ENCODE results near the gene TWNK. TPM values are rescaled to one million over a fixed set of nuclear protein-coding genes. Genes with fewer than 3 reads are reported as not detected.

Gene TWNK
- total and polyA plus RNA-seq, 10 of the 15 experiments (the other 5 are each of a cell fraction or from before 2014, with no cell fraction given): 13.6 to 32.8 (median 18.0) TPM

DNA sequence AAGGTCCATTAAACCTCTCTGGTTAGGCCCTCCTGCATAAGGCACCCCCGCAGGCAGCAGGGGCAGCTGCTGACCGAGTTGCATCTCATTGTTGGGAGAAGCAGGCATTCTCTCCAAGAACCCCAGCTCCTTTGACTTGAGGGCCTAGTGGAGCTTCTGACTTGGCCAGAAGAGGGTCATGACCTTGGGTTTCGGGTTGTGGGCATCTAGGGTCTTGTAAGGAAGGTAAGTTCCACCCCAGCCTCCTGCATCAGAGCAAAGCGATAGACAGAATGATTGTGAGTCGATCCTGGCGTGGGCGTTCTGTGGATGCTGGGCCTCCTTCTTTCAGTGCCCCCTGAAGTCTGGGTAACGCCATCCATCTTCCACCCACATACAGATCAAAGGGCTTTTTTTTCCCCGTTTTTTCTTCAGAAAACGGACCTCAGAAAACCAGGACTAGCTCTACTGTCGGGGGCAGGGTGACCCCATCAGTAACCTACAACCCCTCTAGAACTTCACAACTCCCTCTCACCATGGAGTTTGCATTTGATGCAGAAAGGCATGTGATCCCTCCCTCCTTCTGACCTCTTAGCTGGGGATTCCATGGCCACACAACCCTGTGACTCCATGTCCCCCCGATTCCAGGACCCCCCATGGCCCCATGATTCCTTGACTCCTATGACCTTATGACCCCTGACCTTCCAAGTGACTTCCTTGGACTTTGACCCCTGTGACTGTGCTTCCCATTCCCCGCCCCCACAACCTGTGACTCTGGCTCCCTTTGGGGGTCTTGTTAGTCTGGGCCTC is 15.0 kb upstream of the TWNK start:
- intact Hi-C loops (cut with micrococcal nuclease; ENCODE audit: unreplicated experiment): no loop called here
- no peak overlapping the region for H3K9ac ChIP-seq (ENCODE audit: control insufficient read depth, insufficient read depth, low read length)
- RAD21 ChIA-PET (ENCODE audit: unreplicated experiment): no interaction called here

More for the DNA sequence above, 15.0 kb upstream of the TWNK start:
- TF ChIP-seq PBX3 (IDR thresholded peaks at IDR 0.05; ENCODE audit: insufficient replicate concordance, low read depth, low read length) (no peak), LARP7 (IDR thresholded peaks at IDR 0.05) (no peak), GABPA (IDR thresholded peaks at IDR 0.05; ENCODE audit: low read depth) (no peak), TARDBP (IDR thresholded peaks at IDR 0.05; ENCODE audit: borderline replicate concordance) (no peak), NR2C1 (IDR thresholded peaks at IDR 0.05) (peak; percentile 39), RB1 (IDR thresholded peaks at IDR 0.05; ENCODE audit: borderline replicate concordance) (no peak), NR2F1 (conservative IDR thresholded peaks at IDR 0.05) (peak; percentile 66), ZNF384 (IDR thresholded peaks at IDR 0.05; ENCODE audit: borderline replicate concordance, low read depth, low read length) (no peak), RELA (IDR thresholded peaks at IDR 0.05; ENCODE audit: borderline replicate concordance, partially characterized antibody) (no peak), BMI1 (IDR thresholded peaks at IDR 0.05; ENCODE audit: borderline replicate concordance) (no peak), HDAC6 (IDR thresholded peaks at IDR 0.05; ENCODE audit: unreplicated experiment) (no peak), USF1 (IDR thresholded peaks at IDR 0.05; ENCODE audit: borderline replicate concordance, extremely low read length, insufficient read depth, low read depth, low read length) (no peak)
- TF ChIP-seq, protein P1, sequence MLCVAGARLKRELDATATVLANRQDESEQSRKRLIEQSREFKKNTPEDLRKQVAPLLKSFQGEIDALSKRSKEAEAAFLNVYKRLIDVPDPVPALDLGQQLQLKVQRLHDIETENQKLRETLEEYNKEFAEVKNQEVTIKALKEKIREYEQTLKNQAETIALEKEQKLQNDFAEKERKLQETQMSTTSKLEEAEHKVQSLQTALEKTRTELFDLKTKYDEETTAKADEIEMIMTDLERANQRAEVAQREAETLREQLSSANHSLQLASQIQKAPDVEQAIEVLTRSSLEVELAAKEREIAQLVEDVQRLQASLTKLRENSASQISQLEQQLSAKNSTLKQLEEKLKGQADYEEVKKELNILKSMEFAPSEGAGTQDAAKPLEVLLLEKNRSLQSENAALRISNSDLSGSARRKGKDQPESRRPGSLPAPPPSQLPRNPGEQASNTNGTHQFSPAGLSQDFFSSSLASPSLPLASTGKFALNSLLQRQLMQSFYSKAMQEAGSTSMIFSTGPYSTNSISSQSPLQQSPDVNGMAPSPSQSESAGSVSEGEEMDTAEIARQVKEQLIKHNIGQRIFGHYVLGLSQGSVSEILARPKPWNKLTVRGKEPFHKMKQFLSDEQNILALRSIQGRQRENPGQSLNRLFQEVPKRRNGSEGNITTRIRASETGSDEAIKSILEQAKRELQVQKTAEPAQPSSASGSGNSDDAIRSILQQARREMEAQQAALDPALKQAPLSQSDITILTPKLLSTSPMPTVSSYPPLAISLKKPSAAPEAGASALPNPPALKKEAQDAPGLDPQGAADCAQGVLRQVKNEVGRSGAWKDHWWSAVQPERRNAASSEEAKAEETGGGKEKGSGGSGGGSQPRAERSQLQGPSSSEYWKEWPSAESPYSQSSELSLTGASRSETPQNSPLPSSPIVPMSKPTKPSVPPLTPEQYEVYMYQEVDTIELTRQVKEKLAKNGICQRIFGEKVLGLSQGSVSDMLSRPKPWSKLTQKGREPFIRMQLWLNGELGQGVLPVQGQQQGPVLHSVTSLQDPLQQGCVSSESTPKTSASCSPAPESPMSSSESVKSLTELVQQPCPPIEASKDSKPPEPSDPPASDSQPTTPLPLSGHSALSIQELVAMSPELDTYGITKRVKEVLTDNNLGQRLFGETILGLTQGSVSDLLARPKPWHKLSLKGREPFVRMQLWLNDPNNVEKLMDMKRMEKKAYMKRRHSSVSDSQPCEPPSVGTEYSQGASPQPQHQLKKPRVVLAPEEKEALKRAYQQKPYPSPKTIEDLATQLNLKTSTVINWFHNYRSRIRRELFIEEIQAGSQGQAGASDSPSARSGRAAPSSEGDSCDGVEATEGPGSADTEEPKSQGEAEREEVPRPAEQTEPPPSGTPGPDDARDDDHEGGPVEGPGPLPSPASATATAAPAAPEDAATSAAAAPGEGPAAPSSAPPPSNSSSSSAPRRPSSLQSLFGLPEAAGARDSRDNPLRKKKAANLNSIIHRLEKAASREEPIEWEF (IDR thresholded peaks at IDR 0.05; ENCODE audit: insufficient replicate concordance, low read depth, low read length): no peak
- TF ChIP-seq, protein P2, sequence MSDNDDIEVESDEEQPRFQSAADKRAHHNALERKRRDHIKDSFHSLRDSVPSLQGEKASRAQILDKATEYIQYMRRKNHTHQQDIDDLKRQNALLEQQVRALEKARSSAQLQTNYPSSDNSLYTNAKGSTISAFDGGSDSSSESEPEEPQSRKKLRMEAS (IDR thresholded peaks at IDR 0.05; ENCODE audit: low read depth, low read length): no peak
- in situ Hi-C loops (cut with MboI): no loop called here
- no peak for FAIRE-seq
- ATAC-seq: no peak
- no peaks in the 10 kb centered on the region for H3K79me2 ChIP-seq (ENCODE audit: control insufficient read depth, insufficient read depth, low read length)
- 40% methylated on average over 13 of the region's 13 CpGs for WGBS (ENCODE audit: insufficient coverage, insufficient replicate concordance, low lambda C conversion rate, missing lambda C conversion rate)
- H3K9me3 ChIP-seq (replicated peaks; ENCODE audit: control insufficient read depth, insufficient read depth, low read length): no peaks in the 10 kb centered on the region
- H3K4me3 ChIP-seq: no peak overlapping the region
- H2AFZ ChIP-seq (ENCODE audit: control insufficient read depth, low read depth, low read length): no peak overlapping the region
- ChIA-PET SMC1A (ENCODE audit: uncharacterized antibody, unreplicated experiment) (no interaction called here), POLR2A (interaction anchor here (0.6 kb wide), 1 partner anchor 13 kb away, joined by 3 read pairs; no protein-coding TSS in a partner anchor), CTCF (interaction anchor here (0.6 to 1.7 kb wide), 3 partner anchors 9 to 299 kb away, joined by 3 to 5 read pairs (median 3); no protein-coding TSS in a partner anchor)
- DNase-seq (ENCODE audit: low read depth, low spot score): no peak
- H3K27me3 ChIP-seq (replicated peaks in 1 of 2; ENCODE audit: control insufficient read depth in 2 of 2, insufficient read depth in 2 of 2, low read length in 1 of 2): no peaks in the 10 kb centered on the region
- H3K4me2 ChIP-seq (ENCODE audit: control insufficient read depth, insufficient read depth): no peak overlapping the region
- H3K27ac ChIP-seq (ENCODE audit: control insufficient read depth, insufficient read depth): no peak overlapping the region
- H3K4me1 ChIP-seq (ENCODE audit: control insufficient read depth, insufficient read depth, low read length): peaks cover 3% of the 10 kb centered on the region; the same call in 1 of the 2 replicates
- H3K36me3 ChIP-seq (ENCODE audit: control insufficient read depth in 2 of 2, insufficient read depth in 2 of 2, low read length in 1 of 2): no peaks in the 10 kb centered on the region; a peak in 1 of 4 replicates
- no TSS peak for BruUV-seq (replicated peaks)
- no peaks in the 10 kb centered on the region for H4K20me1 ChIP-seq (ENCODE audit: control insufficient read depth, insufficient read depth)
